ENCODE data around the gene LRPAP1.
"Not testable (repeated sequence)": the region's sequence is repeated elsewhere in the genome, so short reads cannot be mapped to it uniquely, and the experiment has no call there.

GRCh38 chr4:3581334-3582090, 49.3 kb upstream of the LRPAP1 start:
- not testable (repeated sequence) for TF ChIP-seq EZH2 (IDR thresholded peaks at IDR 0.05; ENCODE audit: low read length); CTCF (optimal IDR thresholded peaks at IDR 0.05 in 1 of 3, IDR thresholded peaks at IDR 0.05 in 1 of 3, conservative IDR thresholded peaks at IDR 0.05 in 1 of 3; ENCODE audit: extremely low read depth in 1 of 3, insufficient read depth in 2 of 3, low read length in 3 of 3)

All from keratinocyte (primary cell).